B cell (primary cell): ENCODE results near the gene PTPRG. TPM values are rescaled to one million over a fixed set of nuclear protein-coding genes. Genes with fewer than 3 reads are reported as not detected.

ENCODE experiments used
- ATAC-seq: fragments of 200-7000 bp; cut with Tn5 transposase; one replicate; pipeline ENCODE4 v1.10.0; 2021; ENCODE audit warnings: low read depth, mild to moderate bottlenecking, moderate number of reproducible peaks, moderate library complexity
- CTCF ChIA-PET: fragments of 350-600 bp; sonication (Branson Sonifier 250); formaldehyde crosslinking; loops from one replicate; lab custom pipeline; 2021; ENCODE audit warnings: antibody characterized with exemption, inconsistent platforms; lab: Charles Lee
- POLR2A ChIA-PET: fragments of 350-600 bp; sonication (Branson Sonifier 250); formaldehyde crosslinking; loops from one replicate; lab custom pipeline; 2021; ENCODE audit warnings: antibody characterized with exemption; lab: Charles Lee
- DNase-seq: peaks from one replicate; pipeline ENCODE4 v3.0.0; 2013
- H2AFZ ChIP-seq: 2 replicates; pipeline ENCODE4 v1.6.1; 2012; ENCODE audit warnings: mild to moderate bottlenecking, low read depth, low read length; ENCODE audit not compliant: insufficient read depth, poor library complexity, severe bottlenecking
- H3K27ac ChIP-seq, 2 donors: 1 replicate in 1 of 2; 2 replicates in 1 of 2; pipeline ENCODE4 v1.5.1; 2012 to 2013; ENCODE audit warnings: low read length in 2 of 2, mild to moderate bottlenecking in 2 of 2, moderate library complexity in 1 of 2
- H3K27me3 ChIP-seq, 4 experiments: fragments of 200-600 bp in 1 of 4; sonication (generic) in 1 of 4; replicated peaks in 1 of 4; 1 replicate in 2 of 4; 2 replicates in 2 of 4; pipeline versions ENCODE4 v1.6.1 to v1.7.0; 2013 to 2016; ENCODE audit warnings: low read length in 3 of 4, mild to moderate bottlenecking in 2 of 4, mixed read lengths in 1 of 4, moderate library complexity in 1 of 4; ENCODE audit not compliant: insufficient read depth in 4 of 4, control insufficient read depth in 3 of 4; ENCODE audit errors: control extremely low read depth in 1 of 4
- H3K36me3 ChIP-seq, 2 experiments: replicated peaks in 1 of 2; 1 replicate in 1 of 2; 2 replicates in 1 of 2; pipeline versions ENCODE4 v1.6.1 to v1.7.1; 2013; ENCODE audit warnings: low read length in 1 of 2; ENCODE audit not compliant: insufficient read depth in 2 of 2, control insufficient read depth in 1 of 2; ENCODE audit errors: control extremely low read depth in 1 of 2, extremely low read depth in 1 of 2
- H3K4me1 ChIP-seq, 2 donors: fragments of 200-600 bp in 1 of 2; sonication (generic) in 1 of 2; 1 replicate in 1 of 2; 2 replicates in 1 of 2; pipeline versions ENCODE4 v1.5.1 to v1.6.1; 2013 to 2017; ENCODE audit warnings: low read length in 2 of 2; ENCODE audit not compliant: control insufficient read depth in 2 of 2, insufficient read depth in 2 of 2
- H3K4me2 ChIP-seq: replicated peaks from 2 replicates; pipeline ENCODE3; 2012; ENCODE audit warnings: mild to moderate bottlenecking, low read depth, low read length; ENCODE audit not compliant: poor library complexity, severe bottlenecking
- H3K4me3 ChIP-seq, 5 experiments: fragments of 200-600 bp in 1 of 5; sonication (generic) in 1 of 5; 1 replicate in 3 of 5; 2 replicates in 2 of 5; pipeline versions ENCODE4 v1.5.1 to v1.7.0; 2011 to 2016; ENCODE audit warnings: low read length in 4 of 5, mild to moderate bottlenecking in 4 of 5, low read depth in 2 of 5, control low read depth in 1 of 5, moderate library complexity in 1 of 5; ENCODE audit not compliant: insufficient read depth in 1 of 5; ENCODE audit errors: control extremely low read depth in 1 of 5, extremely low read depth in 1 of 5
- H3K79me2 ChIP-seq: fragments of 200-600 bp; sonication (generic); one replicate; pipeline ENCODE4 v1.6.0; 2016; ENCODE audit warnings: low read length; ENCODE audit not compliant: control insufficient read depth, insufficient read depth
- H3K9ac ChIP-seq: fragments of 200-600 bp; sonication (generic); 2 replicates; pipeline ENCODE4 v1.6.1; 2017; ENCODE audit warnings: mild to moderate bottlenecking, low read length, moderate library complexity
- H3K9me3 ChIP-seq, 3 donors: one replicate each; pipeline versions ENCODE4 v1.6.1 to v1.7.1; 2013; ENCODE audit warnings: low read length in 2 of 3; ENCODE audit not compliant: control insufficient read depth in 2 of 3, insufficient read depth in 1 of 3; ENCODE audit errors: control extremely low read depth in 1 of 3
- H4K20me1 ChIP-seq: 2 replicates; pipeline ENCODE4 v1.6.0; 2012; ENCODE audit warnings: mild to moderate bottlenecking, low read length; ENCODE audit not compliant: insufficient read depth, control insufficient read depth, poor library complexity, severe bottlenecking
- H3K27ac Mint-ChIP-seq: one replicate; pipeline ENCODE4 v1.8.0; 2021; ENCODE audit warnings: mixed read lengths
- H3K27me3 Mint-ChIP-seq: one replicate; pipeline ENCODE4 v1.8.0; 2021; ENCODE audit warnings: mixed read lengths
- H3K4me1 Mint-ChIP-seq: one replicate; pipeline ENCODE4 v1.8.0; 2021; ENCODE audit warnings: mixed read lengths
- H3K4me3 Mint-ChIP-seq: one replicate; pipeline ENCODE4 v1.8.0; 2021; ENCODE audit warnings: mixed read lengths
- H3K9me3 Mint-ChIP-seq: one replicate; pipeline ENCODE4 v1.8.0; 2022; ENCODE audit warnings: mixed read lengths; ENCODE audit not compliant: insufficient read depth
- EZH2 ChIP-seq: IDR thresholded peaks from 2 replicates; pipeline ENCODE4 v1.6.1; 2012; ENCODE audit warnings: borderline replicate concordance, low read depth, mild to moderate bottlenecking, moderate library complexity, low read length; ENCODE audit not compliant: insufficient read depth, poor library complexity, severe bottlenecking
- WGBS: methylation state at CpG from one replicate; pipeline ENCODE4 v1.1.5; 2013; ENCODE audit warnings: missing lambda C conversion rate; ENCODE audit not compliant: insufficient coverage; 5-methylcytosine and 5-hydroxymethylcytosine counted together
- intact Hi-C: fragments of 100-400 bp; cut with micrococcal nuclease; formaldehyde crosslinking; loops from one replicate; pipeline ENCODE4 v1.10.0; 2022
- polyA plus RNA-seq: library from polyadenylated mRNA; depleted of rRNA; stranded (reverse); fragments of >200 nt; gene quantifications from 2 replicates; pipeline ENCODE4 v1.2.3, GENCODE V29; 2012
- total RNA-seq, 2 donors: library from RNA; stranded (reverse); fragments of 120-200 nt in 1 of 2; gene quantifications; 1 replicate in 1 of 2; 2 replicates in 1 of 2; pipeline versions ENCODE4 v1.2.3 to v1.2.4, GENCODE V29; 2013 to 2022
- TF ChIP-seq, protein P1 (sequence below): fragments of 200-600 bp; IDR thresholded peaks from one replicate; pipeline ENCODE4 v1.8.0; 2022; ENCODE audit warnings: antibody characterized with exemption, mild to moderate bottlenecking

The PTPRG gene
- total and polyA plus RNA-seq, 2 donors (not counting 1 experiment from before 2014, with no cell fraction given) = 0.12 to 1.3 TPM

GRCh38 chr3:61811652-61812051 lies 250.3 kb downstream of the PTPRG start:
- WGBS = 79% methylated on average over 2 of the region's 3 CpGs
- intact Hi-C loops = no loop called here

DNA sequence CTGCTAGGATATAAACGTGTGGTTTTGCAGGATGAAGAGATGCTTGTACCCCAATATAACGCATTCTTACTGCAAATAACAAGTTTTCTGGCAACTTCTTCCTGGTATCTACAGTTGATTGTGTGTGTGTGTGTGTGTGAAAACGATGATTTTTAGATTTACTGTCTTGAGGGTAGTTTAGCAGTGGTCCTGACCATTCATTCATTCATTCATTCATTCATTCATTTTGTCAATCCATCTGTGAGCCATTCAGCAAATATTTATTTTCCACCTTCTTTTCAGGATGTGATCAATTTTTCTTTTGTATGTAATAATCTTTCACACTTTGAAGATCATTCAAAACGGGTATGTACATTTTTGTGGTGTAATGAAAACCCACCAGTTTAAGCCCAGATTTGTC lies 250.7 kb downstream of the PTPRG start:
- Histone ChIP-seq H3K9me3 (peaks cover 0 to 2% (median 0%) of the 10 kb centered on the region in 3 donors), H3K79me2 (no peaks in the 10 kb centered on the region), H3K27ac (no peak overlapping the region), H3K27me3 (no peaks in the 10 kb centered on the region), H4K20me1 (no peaks in the 10 kb centered on the region), H3K36me3 (no peaks in the 10 kb centered on the region), H3K4me2 (no peak overlapping the region), H3K4me3 (no peak overlapping the region), H2AFZ (no peak overlapping the region), H3K9ac (no peak overlapping the region), H3K4me1 (no peaks in the 10 kb centered on the region)
- TF ChIP-seq, protein P1, sequence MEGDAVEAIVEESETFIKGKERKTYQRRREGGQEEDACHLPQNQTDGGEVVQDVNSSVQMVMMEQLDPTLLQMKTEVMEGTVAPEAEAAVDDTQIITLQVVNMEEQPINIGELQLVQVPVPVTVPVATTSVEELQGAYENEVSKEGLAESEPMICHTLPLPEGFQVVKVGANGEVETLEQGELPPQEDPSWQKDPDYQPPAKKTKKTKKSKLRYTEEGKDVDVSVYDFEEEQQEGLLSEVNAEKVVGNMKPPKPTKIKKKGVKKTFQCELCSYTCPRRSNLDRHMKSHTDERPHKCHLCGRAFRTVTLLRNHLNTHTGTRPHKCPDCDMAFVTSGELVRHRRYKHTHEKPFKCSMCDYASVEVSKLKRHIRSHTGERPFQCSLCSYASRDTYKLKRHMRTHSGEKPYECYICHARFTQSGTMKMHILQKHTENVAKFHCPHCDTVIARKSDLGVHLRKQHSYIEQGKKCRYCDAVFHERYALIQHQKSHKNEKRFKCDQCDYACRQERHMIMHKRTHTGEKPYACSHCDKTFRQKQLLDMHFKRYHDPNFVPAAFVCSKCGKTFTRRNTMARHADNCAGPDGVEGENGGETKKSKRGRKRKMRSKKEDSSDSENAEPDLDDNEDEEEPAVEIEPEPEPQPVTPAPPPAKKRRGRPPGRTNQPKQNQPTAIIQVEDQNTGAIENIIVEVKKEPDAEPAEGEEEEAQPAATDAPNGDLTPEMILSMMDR = no peak
- TF ChIP-seq EZH2 = no peak
- Mint-ChIP-seq H3K4me3 (no peak overlapping the region), H3K4me1 (no peaks in the 10 kb centered on the region), H3K9me3 (no peaks in the 10 kb centered on the region), H3K27ac (no peak overlapping the region), H3K27me3 (no peaks in the 10 kb centered on the region)
- no peak for ATAC-seq
- ChIA-PET CTCF (no interaction called here), POLR2A (no interaction called here)
- intact Hi-C loops = no loop called here
- no CpG with 5 or more reads among the region's 4 CpGs for WGBS
- no peak for DNase-seq

More at GRCh38 chr3:61811652-61812051, 250.3 kb downstream of the PTPRG start:
- Mint-ChIP-seq H3K4me3 (no peak overlapping the region), H3K4me1 (no peaks in the 10 kb centered on the region), H3K27ac (no peak overlapping the region), H3K27me3 (no peaks in the 10 kb centered on the region), H3K9me3 (no peaks in the 10 kb centered on the region)
- Histone ChIP-seq H3K4me1 (no peaks in the 10 kb centered on the region), H3K9ac (no peak overlapping the region), H3K79me2 (no peaks in the 10 kb centered on the region), H3K27ac (no peak overlapping the region), H3K4me2 (no peak overlapping the region), H3K9me3 (peaks cover 0 to 2% (median 0%) of the 10 kb centered on the region in 3 donors), H3K27me3 (no peaks in the 10 kb centered on the region), H3K36me3 (no peaks in the 10 kb centered on the region), H4K20me1 (no peaks in the 10 kb centered on the region), H2AFZ (no peak overlapping the region), H3K4me3 (no peak overlapping the region)
- no peak for ATAC-seq
- ChIA-PET POLR2A (no interaction called here), CTCF (no interaction called here)
- DNase-seq = no peak
- TF ChIP-seq, protein P1 = no peak
- TF ChIP-seq EZH2 = no peak
